ENCODE measurements around the gene SLC9A9.

GRCh38 chr3:143686638-143687197 lies 161.6 kb downstream of the SLC9A9 start:
- TF ChIP-seq CTCF (IDR thresholded peaks at IDR 0.05) = no peak
- no peak for TF ChIP-seq POLR2A (IDR thresholded peaks at IDR 0.05)

Measured in thyroid gland (tissue), 4 donors.